Tibial nerve (tissue), 4 donors: ENCODE results near the gene PPARGC1A. TPM values are rescaled to one million over a fixed set of nuclear protein-coding genes. Genes with fewer than 3 reads are reported as not detected.

Source experiments
- DNase-seq, 2 donors: peaks; one replicate each; pipeline ENCODE4 v3.0.0-alpha.2; 2019; ENCODE audit warnings: low spot score in 2 of 2
- H3K27ac ChIP-seq, 4 donors: fragments of 200-600 bp; sonication (generic) in 3 of 4; one replicate each; pipeline ENCODE4 v1.5.1; 2017 to 2019; ENCODE audit warnings: mild to moderate bottlenecking in 1 of 4
- H3K27me3 ChIP-seq, 2 donors: fragments of 200-600 bp; sonication (generic) in 1 of 2; one replicate each; pipeline versions ENCODE4 v1.5.1 to v1.6.0; 2017 to 2019
- H3K36me3 ChIP-seq, 3 donors: fragments of 200-600 bp; sonication (generic); one replicate each; pipeline ENCODE4 v1.5.1; 2018 to 2019
- H3K4me1 ChIP-seq, 4 donors: fragments of 200-600 bp; sonication (generic) in 3 of 4; one replicate each; pipeline ENCODE4 v1.5.1; 2017 to 2019
- H3K4me3 ChIP-seq, 4 donors: fragments of 200-600 bp; sonication (generic) in 3 of 4; one replicate each; pipeline ENCODE4 v1.5.1; 2017 to 2019; ENCODE audit warnings: mild to moderate bottlenecking in 1 of 4, moderate library complexity in 1 of 4
- H3K9me3 ChIP-seq, 4 donors: fragments of 200-600 bp; sonication (generic) in 3 of 4; one replicate each; pipeline ENCODE4 v1.5.1; 2017 to 2019
- EP300 ChIP-seq, 2 donors: sonication (generic); formaldehyde crosslinking; IDR thresholded peaks; one replicate each; pipeline ENCODE4 v1.6.1; 2017; ENCODE audit warnings: antibody characterized with exemption in 2 of 2, mild to moderate bottlenecking in 1 of 2
- POLR2A ChIP-seq, 2 donors: fragments of 450-650 bp; IDR thresholded peaks; one replicate each; pipeline ENCODE4 v1.6.1; 2017; ENCODE audit warnings: antibody characterized with exemption in 2 of 2, mild to moderate bottlenecking in 2 of 2, moderate library complexity in 2 of 2
- WGBS, 2 donors: methylation state at CpG; one replicate each; pipeline ENCODE4 v1.1.5; 2018; 5-methylcytosine and 5-hydroxymethylcytosine counted together
- total RNA-seq, 4 donors: library from RNA; depleted of rRNA; stranded (reverse); fragments of >200 nt; gene quantifications; one replicate each; pipeline ENCODE4 v1.1.0, GENCODE V29; 2016
- TF ChIP-seq, protein P1 (sequence below), 5 experiments: fragments of 200-600 bp in 3 of 5; fragments of 450-650 bp in 2 of 5; sonication (generic) in 3 of 5; IDR thresholded peaks; one replicate each; pipeline ENCODE4 v1.5.1; 2016 to 2019; ENCODE audit warnings: antibody characterized with exemption in 5 of 5, mild to moderate bottlenecking in 3 of 5, moderate library complexity in 2 of 5

PPARGC1A gene
- total RNA-seq, 4 donors from 2014 or later, result 4.6 to 14.7 (median 6.8) TPM

DNA sequence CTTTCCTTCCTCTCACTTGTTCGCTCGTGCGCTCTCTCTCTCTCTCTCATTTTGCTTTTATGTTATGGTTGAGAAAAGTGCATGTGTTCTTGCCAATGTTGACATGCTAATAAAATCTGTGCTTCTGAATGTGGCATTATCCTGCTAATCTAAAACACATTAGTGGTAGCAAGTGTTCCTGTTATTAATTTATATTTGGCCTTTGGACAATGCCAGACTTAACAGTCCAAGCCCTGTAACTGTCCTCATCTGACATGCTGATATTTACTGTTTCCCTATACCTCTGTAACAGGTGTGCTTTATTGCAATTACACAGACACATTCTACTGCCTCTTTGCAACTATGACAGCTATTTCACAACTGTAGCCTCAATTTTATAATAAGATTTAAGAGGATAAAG, 2.7 kb downstream of the PPARGC1A start:
- TF ChIP-seq, protein P1, sequence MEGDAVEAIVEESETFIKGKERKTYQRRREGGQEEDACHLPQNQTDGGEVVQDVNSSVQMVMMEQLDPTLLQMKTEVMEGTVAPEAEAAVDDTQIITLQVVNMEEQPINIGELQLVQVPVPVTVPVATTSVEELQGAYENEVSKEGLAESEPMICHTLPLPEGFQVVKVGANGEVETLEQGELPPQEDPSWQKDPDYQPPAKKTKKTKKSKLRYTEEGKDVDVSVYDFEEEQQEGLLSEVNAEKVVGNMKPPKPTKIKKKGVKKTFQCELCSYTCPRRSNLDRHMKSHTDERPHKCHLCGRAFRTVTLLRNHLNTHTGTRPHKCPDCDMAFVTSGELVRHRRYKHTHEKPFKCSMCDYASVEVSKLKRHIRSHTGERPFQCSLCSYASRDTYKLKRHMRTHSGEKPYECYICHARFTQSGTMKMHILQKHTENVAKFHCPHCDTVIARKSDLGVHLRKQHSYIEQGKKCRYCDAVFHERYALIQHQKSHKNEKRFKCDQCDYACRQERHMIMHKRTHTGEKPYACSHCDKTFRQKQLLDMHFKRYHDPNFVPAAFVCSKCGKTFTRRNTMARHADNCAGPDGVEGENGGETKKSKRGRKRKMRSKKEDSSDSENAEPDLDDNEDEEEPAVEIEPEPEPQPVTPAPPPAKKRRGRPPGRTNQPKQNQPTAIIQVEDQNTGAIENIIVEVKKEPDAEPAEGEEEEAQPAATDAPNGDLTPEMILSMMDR (IDR thresholded peaks at IDR 0.05), result no peak
- H3K4me1 ChIP-seq, result peaks cover 0 to 34% (median 0%) of the 10 kb centered on the region in 4 donors
- whole genome bisulfite sequencing, 2 donors, result 91 to 93% methylated on average over 3 of the region's 3 CpGs
- peak overlapping the region in 1 of 4 donors; percentile 77 for H3K27ac ChIP-seq
- H3K27me3 ChIP-seq, result no peaks in the 10 kb centered on the region
- H3K9me3 ChIP-seq, result no peaks in the 10 kb centered on the region
- no peak for DNase-seq
- H3K4me3 ChIP-seq, result no peak overlapping the region
- H3K36me3 ChIP-seq, result no peaks in the 10 kb centered on the region

DNA sequence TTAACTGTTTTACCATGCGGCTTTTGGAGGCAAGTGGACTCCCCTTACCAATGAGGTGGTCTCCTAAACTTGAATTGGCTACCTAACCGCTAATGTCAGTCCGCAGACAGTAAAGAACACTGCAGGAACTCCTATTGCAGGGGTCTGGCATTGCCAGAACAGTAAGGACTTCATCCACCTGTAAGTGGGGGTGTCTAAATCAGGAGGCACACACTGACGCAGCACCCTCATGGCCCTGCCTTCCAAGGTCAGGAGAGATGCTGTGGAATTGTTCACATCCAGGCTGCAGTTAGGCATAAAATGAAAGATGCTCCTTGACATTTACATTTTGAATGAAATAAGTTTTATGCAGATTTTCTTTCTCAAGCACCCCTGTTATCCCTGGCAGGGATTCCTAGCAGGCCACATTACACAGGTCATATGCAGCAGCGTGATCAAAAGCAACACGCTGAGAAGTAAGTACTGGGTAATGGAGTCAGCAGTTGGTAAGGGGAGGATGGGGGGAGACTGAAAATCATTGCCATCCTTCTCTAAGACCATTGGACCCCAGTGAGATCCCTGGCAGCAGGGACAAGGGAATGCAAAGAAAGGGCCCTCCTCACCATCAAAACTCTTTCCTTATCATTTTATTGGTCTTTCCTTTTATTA, 3.8 kb downstream of the PPARGC1A start:
- Histone ChIP-seq H3K4me1 (peaks cover 0 to 36% (median 0%) of the 10 kb centered on the region in 4 donors), H3K9me3 (no peaks in the 10 kb centered on the region), H3K36me3 (no peaks in the 10 kb centered on the region), H3K27ac (no peak overlapping the region), H3K4me3 (no peak overlapping the region), H3K27me3 (no peaks in the 10 kb centered on the region)
- WGBS, 2 donors, result 79 to 87% methylated on average over 6 of the region's 6 CpGs
- TF ChIP-seq, protein P1 (IDR thresholded peaks at IDR 0.05), result no peak
- no peak for DNase-seq

DNA sequence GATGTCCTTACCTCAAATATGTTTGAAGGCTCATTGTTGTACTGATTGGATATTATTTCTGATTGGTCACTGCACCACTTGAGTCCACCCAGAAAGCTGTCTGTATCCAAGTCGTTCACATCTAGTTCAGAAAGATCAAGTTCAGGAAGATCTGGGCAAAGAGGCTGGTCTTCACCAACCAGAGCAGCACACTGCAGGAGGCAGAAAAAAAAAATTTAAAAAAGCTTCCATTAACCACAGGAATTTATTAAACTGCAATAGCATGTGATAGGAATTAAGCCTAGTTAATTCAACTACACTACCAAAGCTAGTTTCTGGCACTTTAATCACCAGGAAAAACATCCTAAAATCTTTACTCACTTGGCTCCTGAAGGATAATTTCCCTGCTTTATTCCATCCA, 5.1 kb downstream of the PPARGC1A start:
- no peaks in the 10 kb centered on the region for H3K27me3 ChIP-seq
- no peak for DNase-seq
- no peak overlapping the region for H3K4me3 ChIP-seq
- no peak overlapping the region for H3K27ac ChIP-seq
- H3K4me1 ChIP-seq, result peaks cover 0 to 30% (median 0%) of the 10 kb centered on the region in 4 donors
- no peak for TF ChIP-seq EP300 (IDR thresholded peaks at IDR 0.05)
- TF ChIP-seq POLR2A (IDR thresholded peaks at IDR 0.05), result no peak
- TF ChIP-seq, protein P1 (IDR thresholded peaks at IDR 0.05), result no peak
- no peaks in the 10 kb centered on the region for H3K36me3 ChIP-seq
- H3K9me3 ChIP-seq, result no peaks in the 10 kb centered on the region
- WGBS, 2 donors, result 34 to 48% methylated on average over 1 of the region's 1 CpG

- no peak for TF ChIP-seq EP300 (IDR thresholded peaks at IDR 0.05)
- no peak for TF ChIP-seq POLR2A (IDR thresholded peaks at IDR 0.05)
- TF ChIP-seq, protein P1 (IDR thresholded peaks at IDR 0.05), result no peak
- Histone ChIP-seq H3K27me3 (no peaks in the 10 kb centered on the region), H3K27ac (no peak overlapping the region), H3K4me3 (no peak overlapping the region), H3K9me3 (no peaks in the 10 kb centered on the region), H3K4me1 (peaks cover 0 to 25% (median 0%) of the 10 kb centered on the region in 4 donors), H3K36me3 (no peaks in the 10 kb centered on the region)
- no peak for DNase-seq
Measured at GRCh38 chr4:23884261-23884660, 5.6 kb downstream of the PPARGC1A start.

DNA sequence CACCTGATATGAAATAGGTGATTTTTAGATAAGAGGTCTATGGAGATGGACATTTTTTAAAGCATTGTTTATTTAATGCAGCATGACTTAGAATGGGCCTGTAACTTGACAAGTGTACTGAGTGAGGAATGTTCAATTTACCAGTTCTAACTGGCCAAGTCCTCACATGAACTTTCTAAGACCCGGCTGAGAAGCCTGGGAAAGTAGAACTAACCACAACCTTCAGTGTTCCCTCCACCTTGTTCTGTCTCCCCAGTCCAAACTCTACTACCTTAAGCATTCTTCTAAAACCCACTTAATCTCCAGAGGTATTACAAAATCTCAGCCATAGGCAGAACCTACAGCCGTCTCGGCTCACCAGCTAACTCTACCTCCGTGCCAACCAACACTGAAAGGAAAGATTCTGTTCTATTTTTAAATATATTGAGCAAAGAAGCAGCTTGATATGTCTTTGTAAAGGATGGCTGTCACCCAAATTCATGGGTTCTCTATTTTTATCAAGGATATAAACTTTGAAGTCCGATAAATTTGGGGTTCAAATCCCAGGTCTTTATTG, 6.8 kb downstream of the PPARGC1A start:
- DNase-seq, result no peak
- H3K36me3 ChIP-seq, result no peaks in the 10 kb centered on the region
- H3K27ac ChIP-seq, result no peak overlapping the region
- H3K4me3 ChIP-seq, result no peak overlapping the region
- peaks cover 0 to 21% (median 0%) of the 10 kb centered on the region in 4 donors for H3K4me1 ChIP-seq
- 79 to 82% methylated on average over 5 of the region's 5 CpGs for WGBS, 2 donors
- TF ChIP-seq, protein P1 (IDR thresholded peaks at IDR 0.05), result no peak
- H3K9me3 ChIP-seq, result no peaks in the 10 kb centered on the region
- H3K27me3 ChIP-seq, result no peaks in the 10 kb centered on the region
